PC-9 (cell line): ENCODE results near the gene SOCS6. TPM values are rescaled to one million over a fixed set of nuclear protein-coding genes. Genes with fewer than 3 reads are reported as not detected.

Source experiments
- BruUV-seq: library from RNA; stranded (reverse); fragments of 400-500 nt; replicated peaks from 2 replicates; lab custom pipeline; 2021; lab: Mats Ljungman, UMichigan
- CTCF ChIA-PET: fragments of 300-600 bp; sonication (Branson Sonifier 250); formaldehyde crosslinking; loops from one replicate; lab custom pipeline; 2022; ENCODE audit warnings: antibody characterized with exemption; lab: Charles Lee
- POLR2A ChIA-PET: fragments of 300-600 bp; sonication (Branson Sonifier 250); formaldehyde crosslinking; loops from one replicate; lab custom pipeline; 2022; ENCODE audit warnings: antibody characterized with exemption; ENCODE audit not compliant: unreplicated experiment; lab: Charles Lee
- DNase-seq, 2 experiments: peaks; one replicate each; pipeline versions ENCODE4 v3.0.0 to v3.0.0-alpha.2; 2015 to 2022; ENCODE audit warnings: mixed read lengths in 1 of 2
- H2AFZ ChIP-seq: fragments of 200-600 bp; sonication (generic); 2 replicates; pipeline ENCODE4 v1.8.1; 2017; ENCODE audit warnings: antibody characterized with exemption
- H3F3A ChIP-seq: fragments of 200-600 bp; sonication (generic); 2 replicates; pipeline ENCODE4 v1.8.1; 2017; ENCODE audit warnings: antibody characterized with exemption, mild to moderate bottlenecking, low read depth; ENCODE audit not compliant: insufficient read depth
- H3K27ac ChIP-seq: fragments of 200-600 bp; sonication (generic); 2 replicates; pipeline ENCODE4 v1.6.1; 2016; ENCODE audit warnings: mixed run types
- H3K27me3 ChIP-seq: fragments of 200-600 bp; sonication (generic); 2 replicates; pipeline ENCODE4 v1.6.1; 2016; ENCODE audit warnings: low read depth, mixed run types; ENCODE audit not compliant: insufficient read depth
- H3K36me3 ChIP-seq: fragments of 200-600 bp; sonication (generic); 2 replicates; pipeline ENCODE4 v1.6.1; 2016; ENCODE audit warnings: low read depth, mixed run types
- H3K4me1 ChIP-seq: fragments of 200-600 bp; sonication (generic); replicated peaks from 2 replicates; pipeline ENCODE4 v1.6.1; 2016; ENCODE audit warnings: mixed run types; ENCODE audit not compliant: insufficient read depth
- H3K4me2 ChIP-seq: fragments of 200-600 bp; sonication (generic); 2 replicates; pipeline ENCODE4 v1.6.1; 2017; ENCODE audit warnings: mixed run types
- H3K4me3 ChIP-seq: fragments of 200-600 bp; sonication (generic); 2 replicates; pipeline ENCODE4 v1.6.1; 2016; ENCODE audit warnings: mixed run types
- H3K79me2 ChIP-seq: fragments of 200-600 bp; sonication (generic); 2 replicates; pipeline ENCODE4 v1.6.1; 2017; ENCODE audit warnings: low read depth, mixed run types
- H3K9me2 ChIP-seq: fragments of 200-600 bp; sonication (generic); 2 replicates; pipeline ENCODE4 v1.8.1; 2017; ENCODE audit warnings: mild to moderate bottlenecking; ENCODE audit not compliant: insufficient read depth
- H3K9me3 ChIP-seq: fragments of 200-600 bp; sonication (generic); 2 replicates; pipeline ENCODE4 v1.8.1; 2016; ENCODE audit warnings: low read depth; ENCODE audit not compliant: insufficient read depth
- H4K20me1 ChIP-seq: fragments of 200-600 bp; sonication (generic); 2 replicates; pipeline ENCODE4 v1.8.1; 2017; ENCODE audit not compliant: insufficient read depth
- EZH2 ChIP-seq: fragments of 200-600 bp; sonication (generic); IDR thresholded peaks from 2 replicates; pipeline ENCODE4 v1.8.0; 2017; ENCODE audit warnings: antibody characterized with exemption, low read depth
- intact Hi-C: fragments of 100-400 bp; cut with micrococcal nuclease; formaldehyde crosslinking; loops from one replicate; pipeline ENCODE4 v1.10.0; 2022; ENCODE audit not compliant: unreplicated experiment
- total RNA-seq: library from RNA; stranded (reverse); gene quantifications from 2 replicates; pipeline ENCODE4 v1.2.3, GENCODE V29; 2021
- TF ChIP-seq, protein P1 (sequence below): fragments of 200-600 bp; sonication (generic); conservative IDR thresholded peaks from 2 replicates; pipeline ENCODE4 v1.6.1; 2017; ENCODE audit warnings: mixed run types, antibody characterized with exemption, mild to moderate bottlenecking, moderate library complexity

The SOCS6 gene
- total RNA-seq, 1 experiment from 2014 or later: 21.0 TPM

DNA sequence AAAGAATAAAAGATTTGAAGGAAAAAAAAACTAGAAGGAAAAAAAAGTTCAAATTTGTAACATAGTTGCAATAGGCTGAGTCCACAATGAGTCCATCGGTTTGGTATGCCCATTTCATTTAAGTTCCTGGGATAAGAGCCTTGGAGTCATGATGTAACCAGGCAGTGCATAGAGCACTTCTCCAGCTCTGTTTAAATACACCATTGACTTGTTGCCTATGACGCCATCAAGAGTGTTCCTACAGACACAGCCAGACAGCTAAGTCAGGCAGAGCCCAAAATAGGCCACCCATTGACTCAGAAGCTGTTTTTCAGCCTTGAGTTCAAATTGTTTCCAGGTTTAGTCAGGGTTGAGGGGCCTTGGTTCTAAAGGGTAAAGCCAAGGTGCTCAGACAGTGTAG lies 44.9 kb downstream of the SOCS6 start:
- no peaks in the 10 kb centered on the region for H4K20me1 ChIP-seq
- H3K36me3 ChIP-seq: peaks cover 48% of the 10 kb centered on the region
- TF ChIP-seq, protein P1, sequence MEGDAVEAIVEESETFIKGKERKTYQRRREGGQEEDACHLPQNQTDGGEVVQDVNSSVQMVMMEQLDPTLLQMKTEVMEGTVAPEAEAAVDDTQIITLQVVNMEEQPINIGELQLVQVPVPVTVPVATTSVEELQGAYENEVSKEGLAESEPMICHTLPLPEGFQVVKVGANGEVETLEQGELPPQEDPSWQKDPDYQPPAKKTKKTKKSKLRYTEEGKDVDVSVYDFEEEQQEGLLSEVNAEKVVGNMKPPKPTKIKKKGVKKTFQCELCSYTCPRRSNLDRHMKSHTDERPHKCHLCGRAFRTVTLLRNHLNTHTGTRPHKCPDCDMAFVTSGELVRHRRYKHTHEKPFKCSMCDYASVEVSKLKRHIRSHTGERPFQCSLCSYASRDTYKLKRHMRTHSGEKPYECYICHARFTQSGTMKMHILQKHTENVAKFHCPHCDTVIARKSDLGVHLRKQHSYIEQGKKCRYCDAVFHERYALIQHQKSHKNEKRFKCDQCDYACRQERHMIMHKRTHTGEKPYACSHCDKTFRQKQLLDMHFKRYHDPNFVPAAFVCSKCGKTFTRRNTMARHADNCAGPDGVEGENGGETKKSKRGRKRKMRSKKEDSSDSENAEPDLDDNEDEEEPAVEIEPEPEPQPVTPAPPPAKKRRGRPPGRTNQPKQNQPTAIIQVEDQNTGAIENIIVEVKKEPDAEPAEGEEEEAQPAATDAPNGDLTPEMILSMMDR: no peak
- TF ChIP-seq EZH2: no peak
- peak overlapping the region; percentile 30; the same call in 1 of the 2 replicates for H3K4me2 ChIP-seq
- H3K79me2 ChIP-seq: peaks cover under 1% of the 10 kb centered on the region; the same call in 1 of the 2 replicates
- BruUV-seq: no TSS peak
- peak; percentile 6 to 81 for DNase-seq
- peak overlapping the region; percentile 95 for H3K27ac ChIP-seq
- no peaks in the 10 kb centered on the region for H3K27me3 ChIP-seq
- CTCF ChIA-PET: interaction anchor here (0.6 kb wide), 1 partner anchor 41 kb away, joined by 3 read pairs; no protein-coding TSS in a partner anchor
- H3K9me2 ChIP-seq: no peaks in the 10 kb centered on the region
- no peak overlapping the region for H3K4me3 ChIP-seq
- peaks cover 26% of the 10 kb centered on the region; the same call in 1 of the 2 replicates for H3K9me3 ChIP-seq
- POLR2A ChIA-PET: no interaction called here
- H3K4me1 ChIP-seq: peaks cover 45% of the 10 kb centered on the region
- no peak overlapping the region for H2AFZ ChIP-seq
- H3F3A ChIP-seq: peaks cover 33% of the 10 kb centered on the region; the same call in 1 of the 2 replicates
- intact Hi-C loops: no loop called here

DNA sequence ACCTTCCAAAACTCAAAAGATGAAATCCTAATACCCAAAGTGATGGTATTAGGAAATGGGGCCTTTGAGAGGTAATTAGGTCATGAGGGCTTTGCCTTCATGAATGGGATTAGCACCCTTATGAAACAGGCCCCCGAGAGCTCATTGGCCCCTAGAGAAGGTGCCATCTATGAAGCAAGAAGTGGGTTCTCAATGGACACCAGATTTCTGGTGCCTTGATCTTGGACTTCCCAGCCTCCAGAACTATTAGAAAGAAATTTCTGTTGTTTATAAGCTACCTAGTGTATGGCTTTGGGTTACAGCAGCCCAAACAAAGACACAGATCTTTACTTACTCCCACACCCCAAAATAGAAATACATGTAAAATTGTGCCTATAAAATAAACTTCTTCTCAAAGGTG lies 45.4 kb downstream of the SOCS6 start:
- H3K27me3 ChIP-seq: no peaks in the 10 kb centered on the region
- H3K79me2 ChIP-seq: no peaks in the 10 kb centered on the region; the same call in 1 of the 2 replicates
- intact Hi-C loops: no loop called here
- H3K36me3 ChIP-seq: peaks cover 51% of the 10 kb centered on the region
- TSS peak; percentile 48 for BruUV-seq
- H3K27ac ChIP-seq: peak overlapping the region; percentile 95
- H3K4me3 ChIP-seq: 0 out of 2 replicates have a peak overlapping the region, but pooled peaks have one; percentile 2
- peaks cover 33% of the 10 kb centered on the region; the same call in 1 of the 2 replicates for H3F3A ChIP-seq
- no peak overlapping the region for H3K4me2 ChIP-seq
- no peaks in the 10 kb centered on the region for H4K20me1 ChIP-seq
- CTCF ChIA-PET: interaction anchor here (0.6 kb wide), 1 partner anchor 40 kb away, joined by 3 read pairs; no protein-coding TSS in a partner anchor
- POLR2A ChIA-PET: no interaction called here
- H3K4me1 ChIP-seq: peaks cover 45% of the 10 kb centered on the region
- TF ChIP-seq, protein P1: no peak
- TF ChIP-seq EZH2: no peak
- peaks cover 26% of the 10 kb centered on the region; the same call in 1 of the 2 replicates for H3K9me3 ChIP-seq
- H2AFZ ChIP-seq: no peak overlapping the region
- no peak for DNase-seq
- no peaks in the 10 kb centered on the region for H3K9me2 ChIP-seq

DNA sequence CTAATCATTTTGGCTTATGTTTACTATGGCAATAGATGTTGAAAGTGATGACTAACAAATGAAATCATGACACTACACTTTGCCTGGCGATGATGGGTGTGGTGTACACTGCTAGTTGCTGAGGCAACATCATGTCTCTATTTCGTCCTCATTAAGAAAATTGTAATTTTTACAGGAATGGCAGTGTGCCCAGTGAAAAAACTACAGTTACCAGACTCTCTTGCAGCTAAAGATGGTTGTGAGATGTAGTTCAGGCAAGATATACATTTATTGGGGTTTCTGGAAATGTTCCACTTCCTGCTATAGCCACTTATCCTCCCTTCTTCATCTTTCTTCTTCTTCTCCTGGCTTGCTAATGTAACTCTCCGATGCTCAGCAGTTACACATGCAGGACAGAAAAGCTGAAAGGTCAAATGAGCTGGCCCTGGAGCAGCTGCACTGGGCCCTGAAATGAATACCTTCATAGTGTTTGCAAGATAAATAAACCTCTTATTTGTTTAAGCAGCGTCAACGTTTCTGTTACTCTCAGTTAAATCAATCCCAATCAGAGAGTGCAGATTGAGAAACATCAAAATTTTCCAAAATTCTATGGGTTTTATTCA lies 46.0 kb downstream of the SOCS6 start:
- Histone ChIP-seq H3K79me2 (no peaks in the 10 kb centered on the region; the same call in 1 of the 2 replicates), H2AFZ (no peak overlapping the region), H3K36me3 (peaks cover 51% of the 10 kb centered on the region), H3K4me2 (no peak overlapping the region), H3K4me1 (peaks cover 45% of the 10 kb centered on the region), H3K4me3 (0 out of 2 replicates have a peak overlapping the region, but pooled peaks have one; percentile 2), H3K9me2 (no peaks in the 10 kb centered on the region), H4K20me1 (no peaks in the 10 kb centered on the region), H3K9me3 (peaks cover 26% of the 10 kb centered on the region; the same call in 1 of the 2 replicates), H3F3A (peaks cover 34% of the 10 kb centered on the region; the same call in 1 of the 2 replicates), H3K27me3 (no peaks in the 10 kb centered on the region), H3K27ac (peak overlapping the region; percentile 95)
- CTCF ChIA-PET: no interaction called here
- TF ChIP-seq, protein P1: no peak
- intact Hi-C loops: no loop called here
- POLR2A ChIA-PET: no interaction called here
- BruUV-seq: no TSS peak
- no peak for DNase-seq
